GM10248 (cell line): ENCODE results near the gene TPD52L2.

ENCODE experiments used
- CTCF ChIA-PET: fragments of 300-600 bp; sonication (Branson Sonifier 250); formaldehyde crosslinking; extraction: SDS; loops from one replicate; lab custom pipeline; 2021; ENCODE audit warnings: antibody characterized with exemption; lab: Yijun Ruan, JAX
- POLR2A ChIA-PET: fragments of 350-650 bp; sonication (Branson Sonifier 250); formaldehyde crosslinking; extraction: SDS; loops from one replicate; lab custom pipeline; 2020; ENCODE audit warnings: antibody characterized with exemption; lab: Yijun Ruan, JAX
- DNase-seq: peaks from one replicate; pipeline ENCODE4 v3.0.0; 2012; ENCODE audit errors: extremely low spot score
- CTCF ChIP-seq: IDR thresholded peaks from 2 replicates; pipeline ENCODE4 v1.5.1; 2012; ENCODE audit warnings: mild to moderate bottlenecking, low read depth; ENCODE audit errors: extremely low read depth, missing control alignments, control extremely low read depth

TPD52L2 gene

GRCh38 chr20:63937596-63937995 is 72.5 kb downstream of the TPD52L2 start:
- TF ChIP-seq CTCF = no peak
- CTCF ChIA-PET = no interaction called here

GRCh38 chr20:63939061-63939935 is 74.2 kb downstream of the TPD52L2 start:
- DNase-seq = no peak
- POLR2A ChIA-PET = no interaction called here
- CTCF ChIA-PET = no interaction called here
- TF ChIP-seq CTCF = no peak

More at GRCh38 chr20:63937596-63937995, 72.5 kb downstream of the TPD52L2 start:
- POLR2A ChIA-PET = no interaction called here
- no peak for DNase-seq

- TF ChIP-seq CTCF = no peak
- CTCF ChIA-PET = no interaction called here
- POLR2A ChIA-PET = no interaction called here
- DNase-seq = no peak
These were observed 75.0 kb downstream of the TPD52L2 start for GRCh38 chr20:63940071-63940471.

- POLR2A ChIA-PET = no interaction called here
- CTCF ChIA-PET = interaction anchor here (1.0 to 1.6 kb wide), 3 partner anchors 8 to 403 kb away, joined by 3 to 4 read pairs (median 3); partner anchors contain the start of gene PTK6
- no peak for TF ChIP-seq CTCF
- DNase-seq = no peak
These were observed 75.6 kb downstream of the TPD52L2 start for GRCh38 chr20:63940472-63941266.
